Esophagus squamous epithelium (tissue), 4 donors: ENCODE results near the gene TPD52L2.

Experiments used
- CTCF ChIP-seq, 6 experiments: fragments of 450-650 bp in 4 of 6; fragments of 200-600 bp in 2 of 6; sonication (generic) in 2 of 6; IDR thresholded peaks; one replicate each; pipeline ENCODE4 v1.5.1; 2016 to 2019; ENCODE audit warnings: antibody characterized with exemption in 6 of 6, mild to moderate bottlenecking in 4 of 6, moderate library complexity in 4 of 6
- POLR2A ChIP-seq, 4 donors: fragments of 450-650 bp; IDR thresholded peaks; one replicate each; pipeline ENCODE4 v1.6.1; 2017; ENCODE audit warnings: antibody characterized with exemption in 4 of 4, mild to moderate bottlenecking in 4 of 4, moderate library complexity in 3 of 4

- TF ChIP-seq CTCF (IDR thresholded peaks at IDR 0.05), result no peak
- TF ChIP-seq POLR2A (IDR thresholded peaks at IDR 0.05), result no peak
Observed at GRCh38 chr20:63850689-63851547, 14.2 kb upstream of the TPD52L2 start.
